HG03521 (cell line): ENCODE measurements around the gene ZEB1.

Experiments used
- ATAC-seq: cut with Tn5 transposase; IDR thresholded peaks from one replicate; pipeline ENCODE4 v1.9.1; 2021; ENCODE audit warnings: mild to moderate bottlenecking, moderate library complexity; ENCODE audit not compliant: unreplicated experiment

The ZEB1 gene

DNA sequence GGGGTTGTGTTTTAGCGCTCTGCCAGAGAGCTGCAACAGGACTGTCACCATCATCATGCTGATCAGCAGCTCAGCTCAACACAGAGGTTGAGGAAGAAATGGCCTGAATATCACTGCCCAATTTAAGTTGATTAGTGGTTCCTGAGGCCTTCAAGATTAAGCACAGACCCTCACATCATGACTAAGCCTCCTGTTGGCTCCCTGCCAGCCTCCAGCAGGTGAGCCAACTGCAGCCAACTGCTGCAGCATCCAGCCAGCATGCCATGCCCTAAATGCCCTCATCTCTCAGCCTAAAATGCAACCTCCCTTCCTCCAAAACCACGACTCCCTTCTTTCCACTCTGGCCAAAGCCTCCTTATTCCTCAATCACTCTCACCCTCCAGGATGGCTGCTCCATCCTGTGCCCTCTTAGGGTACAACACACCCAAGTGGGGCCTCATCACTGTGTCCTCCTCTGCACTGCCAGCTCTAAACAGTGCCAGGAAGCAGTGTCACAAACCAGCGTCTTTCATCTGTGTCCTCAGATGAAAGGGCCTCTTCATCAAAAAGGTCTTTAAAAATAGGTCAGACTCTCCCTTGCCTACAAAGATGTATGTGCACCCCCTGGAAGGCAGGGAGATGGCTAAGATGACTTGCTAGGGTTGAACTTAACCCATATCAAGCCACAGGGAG is 259.3 kb downstream of the ZEB1 start:
- no peak for ATAC-seq

DNA sequence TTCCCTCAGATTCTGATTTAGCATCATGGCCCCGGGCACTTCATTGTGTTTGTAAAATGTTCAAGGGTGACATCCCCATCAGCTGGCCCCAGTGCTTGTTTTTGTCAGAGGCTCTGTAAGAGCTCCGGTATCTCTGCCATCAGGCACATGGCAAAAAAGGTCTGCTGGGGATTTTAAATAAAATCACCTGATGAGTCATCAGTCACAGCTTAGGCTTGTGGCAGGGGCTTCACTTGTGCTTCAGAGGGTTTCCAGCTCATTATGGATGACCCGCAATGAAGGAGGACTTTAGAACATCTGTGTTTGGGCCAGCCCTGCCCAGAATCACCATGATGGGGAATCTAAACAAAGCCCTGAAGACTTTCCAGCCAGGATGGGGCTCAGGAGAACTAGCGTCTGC is 259.9 kb downstream of the ZEB1 start:
- no peak for ATAC-seq
